Ishikawa (cell line): Measurements from ENCODE around the gene RGMA.

Experiments used
- CEBPB ChIP-seq: IDR thresholded peaks from 2 replicates; pipeline ENCODE4 v1.6.1; 2012
- CREB1 ChIP-seq: IDR thresholded peaks from 2 replicates; pipeline ENCODE4 v1.6.1; 2012; ENCODE audit warnings: low read depth
- EGR1 ChIP-seq: IDR thresholded peaks from 2 replicates; pipeline ENCODE4 v1.6.1; 2012
- EP300 ChIP-seq: IDR thresholded peaks from 2 replicates; pipeline ENCODE4 v1.6.1; 2012; ENCODE audit warnings: borderline replicate concordance
- FOXM1 ChIP-seq: IDR thresholded peaks from 2 replicates; pipeline ENCODE4 v1.6.1; 2012; ENCODE audit warnings: low read depth, borderline replicate concordance
- NFIC ChIP-seq: IDR thresholded peaks from 2 replicates; pipeline ENCODE4 v1.6.1; 2012
- RAD21 ChIP-seq: IDR thresholded peaks from 2 replicates; pipeline ENCODE4 v1.6.1; 2012; ENCODE audit warnings: low read depth
- REST ChIP-seq: IDR thresholded peaks from 2 replicates; pipeline ENCODE4 v1.6.1; 2012; ENCODE audit warnings: low read depth, mild to moderate bottlenecking
- TAF1 ChIP-seq: IDR thresholded peaks from 2 replicates; pipeline ENCODE4 v1.6.1; 2012; ENCODE audit warnings: low read depth, mild to moderate bottlenecking
- TCF12 ChIP-seq: IDR thresholded peaks from 2 replicates; pipeline ENCODE4 v1.6.1; 2012; ENCODE audit warnings: low read depth
- TEAD4 ChIP-seq: IDR thresholded peaks from 2 replicates; pipeline ENCODE4 v1.6.1; 2012
- YY1 ChIP-seq: IDR thresholded peaks from 2 replicates; pipeline ENCODE4 v1.6.1; 2012; ENCODE audit warnings: low read depth
- ZBTB7A ChIP-seq: IDR thresholded peaks from 2 replicates; pipeline ENCODE4 v1.6.1; 2012; ENCODE audit warnings: low read depth
- TF ChIP-seq, protein P1 (sequence below): IDR thresholded peaks from 2 replicates; pipeline ENCODE4 v1.6.1; 2012
- TF ChIP-seq, protein P2 (sequence below): IDR thresholded peaks from 2 replicates; pipeline ENCODE4 v1.6.1; 2012

The RGMA gene

GRCh38 chr15:93129702-93130488 is 40.9 kb upstream of the RGMA start:
- no peak for TF ChIP-seq NFIC
- TF ChIP-seq, protein P1, sequence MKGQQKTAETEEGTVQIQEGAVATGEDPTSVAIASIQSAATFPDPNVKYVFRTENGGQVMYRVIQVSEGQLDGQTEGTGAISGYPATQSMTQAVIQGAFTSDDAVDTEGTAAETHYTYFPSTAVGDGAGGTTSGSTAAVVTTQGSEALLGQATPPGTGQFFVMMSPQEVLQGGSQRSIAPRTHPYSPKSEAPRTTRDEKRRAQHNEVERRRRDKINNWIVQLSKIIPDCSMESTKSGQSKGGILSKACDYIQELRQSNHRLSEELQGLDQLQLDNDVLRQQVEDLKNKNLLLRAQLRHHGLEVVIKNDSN = no peak
- TF ChIP-seq REST = no peak
- TF ChIP-seq YY1 = no peak
- TF ChIP-seq EP300 = no peak
- TF ChIP-seq RAD21 = no peak
- TF ChIP-seq TAF1 = no peak
- no peak for TF ChIP-seq FOXM1
- TF ChIP-seq ZBTB7A = no peak
- TF ChIP-seq EGR1 = no peak
- no peak for TF ChIP-seq CEBPB
- TF ChIP-seq TEAD4 = no peak
- TF ChIP-seq TCF12 = no peak
- TF ChIP-seq CREB1 = no peak

DNA sequence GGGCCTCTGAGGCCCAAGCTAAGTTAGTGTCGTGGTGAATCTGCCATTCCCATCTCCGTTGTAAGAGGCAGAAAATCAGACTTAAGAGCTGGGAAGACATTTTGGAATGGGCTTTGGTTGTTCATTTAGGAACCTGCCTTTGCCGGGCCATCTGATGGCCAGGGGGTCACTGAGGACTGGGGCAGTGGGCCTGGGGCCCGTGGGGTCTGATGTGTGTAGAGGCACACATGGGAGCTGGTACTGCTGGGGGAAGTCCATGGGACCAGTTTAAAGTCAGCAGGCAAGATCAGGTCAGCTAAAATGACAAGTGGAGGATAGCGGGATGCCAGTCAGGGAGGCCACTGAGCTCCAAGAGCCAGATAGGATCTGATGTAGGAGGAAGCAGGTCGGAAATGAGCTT is 38.3 kb upstream of the RGMA start:
- TF ChIP-seq, protein P1 = no peak
- TF ChIP-seq NFIC (no peak), TCF12 (no peak), YY1 (no peak), CREB1 (no peak), RAD21 (no peak), ZBTB7A (no peak), REST (no peak)
- TF ChIP-seq, protein P2, sequence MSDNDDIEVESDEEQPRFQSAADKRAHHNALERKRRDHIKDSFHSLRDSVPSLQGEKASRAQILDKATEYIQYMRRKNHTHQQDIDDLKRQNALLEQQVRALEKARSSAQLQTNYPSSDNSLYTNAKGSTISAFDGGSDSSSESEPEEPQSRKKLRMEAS = no peak

DNA sequence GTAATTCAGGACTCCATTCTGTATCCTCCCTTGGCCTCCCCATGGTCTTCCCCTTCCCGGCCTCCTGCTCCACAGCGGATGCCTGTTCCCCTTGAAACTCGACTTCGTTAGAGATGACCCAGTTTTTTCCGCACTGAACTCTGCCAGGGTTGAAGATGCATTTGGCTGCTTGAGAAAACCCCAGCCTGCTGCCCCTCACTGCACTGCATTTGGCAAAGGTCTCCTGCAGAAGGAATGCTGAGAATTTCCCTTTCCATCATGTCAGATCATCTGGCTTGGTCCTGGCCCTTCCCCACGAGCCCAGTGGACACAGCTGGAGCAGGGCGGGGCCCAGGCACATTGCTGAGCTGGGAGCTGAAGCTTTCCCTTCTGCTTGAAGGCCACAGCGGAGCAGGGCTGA is 37.6 kb upstream of the RGMA start:
- no peak for TF ChIP-seq TCF12
- TF ChIP-seq CEBPB = no peak
- no peak for TF ChIP-seq FOXM1
- no peak for TF ChIP-seq TEAD4
- TF ChIP-seq YY1 = no peak
- no peak for TF ChIP-seq NFIC
- no peak for TF ChIP-seq CREB1
- TF ChIP-seq EP300 = no peak
- no peak for TF ChIP-seq ZBTB7A
- no peak for TF ChIP-seq RAD21

- no peak for TF ChIP-seq EGR1
- TF ChIP-seq ZBTB7A = no peak
- TF ChIP-seq, protein P2 = no peak
- no peak for TF ChIP-seq REST
- no peak for TF ChIP-seq TAF1
- TF ChIP-seq NFIC = no peak
- TF ChIP-seq CREB1 = no peak
- no peak for TF ChIP-seq CEBPB
- TF ChIP-seq RAD21 = no peak
- TF ChIP-seq TCF12 = no peak
- TF ChIP-seq TEAD4 = no peak
- no peak for TF ChIP-seq EP300
- TF ChIP-seq FOXM1 = no peak
- TF ChIP-seq, protein P1 = no peak
- TF ChIP-seq YY1 = no peak
Measured at GRCh38 chr15:93126148-93126547, 37.1 kb upstream of the RGMA start.
